HFFc6 (cell line): ENCODE results near the gene RBPJL. TPM values are rescaled to one million over a fixed set of nuclear protein-coding genes. Genes with fewer than 3 reads are reported as not detected.

Experiments
- DNase-seq: peaks from one replicate; pipeline ENCODE4 v3.0.0-alpha.2; 2018
- H3K27ac Mint-ChIP-seq: 2 replicates; pipeline ENCODE4 v1.8.0; 2020; ENCODE audit warnings: mild to moderate bottlenecking, mixed read lengths
- H3K27me3 Mint-ChIP-seq: 2 replicates; pipeline ENCODE4 v1.8.0; 2021; ENCODE audit warnings: mild to moderate bottlenecking, moderate library complexity, mixed read lengths; ENCODE audit not compliant: insufficient read depth
- H3K36me3 Mint-ChIP-seq: 2 replicates; pipeline ENCODE4 v1.8.0; 2021; ENCODE audit warnings: low read depth, mixed read lengths
- H3K4me1 Mint-ChIP-seq: 2 replicates; pipeline ENCODE4 v1.8.0; 2020; ENCODE audit warnings: low read depth, mixed read lengths
- H3K4me3 Mint-ChIP-seq: 2 replicates; pipeline ENCODE4 v1.8.0; 2020; ENCODE audit warnings: mild to moderate bottlenecking, moderate library complexity, mixed read lengths
- H3K9me3 Mint-ChIP-seq: 2 replicates; pipeline ENCODE4 v1.8.0; 2020; ENCODE audit warnings: mild to moderate bottlenecking, mixed read lengths
- total RNA-seq, 6 experiments: library from RNA; stranded (reverse); fragmentation: NEBNext Ultra II Directional; extraction: Animal tissue kit (Norgen Biotek cat#: 25700); gene quantifications; 2 replicates in 1 of 6; 3 replicates in 5 of 6; pipeline ENCODE4 v1.2.3, GENCODE V29; 2021
- TF ChIP-seq, protein P1 (sequence below): fragments of 200-600 bp; sonication (generic); IDR thresholded peaks from 2 replicates; pipeline ENCODE4 v1.5.0; 2021; ENCODE audit warnings: antibody characterized with exemption, mild to moderate bottlenecking

Gene RBPJL
- total RNA-seq, 6 experiments from 2014 or later = not detected

DNA sequence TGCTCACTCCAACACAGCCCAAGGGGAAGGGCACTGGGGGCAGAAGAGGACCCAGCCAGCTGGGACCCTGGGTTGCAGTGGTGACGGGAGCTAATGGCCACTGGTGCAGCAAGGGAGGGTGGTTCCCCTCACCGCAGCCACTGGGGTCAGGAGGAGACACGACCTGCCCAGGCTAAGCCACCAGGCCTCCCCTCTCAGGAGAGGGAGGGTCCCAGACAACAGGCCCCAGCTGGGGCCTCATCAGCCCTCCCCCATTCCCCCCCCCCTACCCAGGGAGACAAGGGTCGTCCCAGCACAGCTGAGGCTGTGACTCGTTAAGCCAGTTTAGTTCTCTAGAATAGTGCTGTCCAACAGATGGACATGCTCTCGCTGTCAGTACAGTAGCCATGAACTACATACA, 18.7 kb downstream of the RBPJL start:
- TF ChIP-seq, protein P1, sequence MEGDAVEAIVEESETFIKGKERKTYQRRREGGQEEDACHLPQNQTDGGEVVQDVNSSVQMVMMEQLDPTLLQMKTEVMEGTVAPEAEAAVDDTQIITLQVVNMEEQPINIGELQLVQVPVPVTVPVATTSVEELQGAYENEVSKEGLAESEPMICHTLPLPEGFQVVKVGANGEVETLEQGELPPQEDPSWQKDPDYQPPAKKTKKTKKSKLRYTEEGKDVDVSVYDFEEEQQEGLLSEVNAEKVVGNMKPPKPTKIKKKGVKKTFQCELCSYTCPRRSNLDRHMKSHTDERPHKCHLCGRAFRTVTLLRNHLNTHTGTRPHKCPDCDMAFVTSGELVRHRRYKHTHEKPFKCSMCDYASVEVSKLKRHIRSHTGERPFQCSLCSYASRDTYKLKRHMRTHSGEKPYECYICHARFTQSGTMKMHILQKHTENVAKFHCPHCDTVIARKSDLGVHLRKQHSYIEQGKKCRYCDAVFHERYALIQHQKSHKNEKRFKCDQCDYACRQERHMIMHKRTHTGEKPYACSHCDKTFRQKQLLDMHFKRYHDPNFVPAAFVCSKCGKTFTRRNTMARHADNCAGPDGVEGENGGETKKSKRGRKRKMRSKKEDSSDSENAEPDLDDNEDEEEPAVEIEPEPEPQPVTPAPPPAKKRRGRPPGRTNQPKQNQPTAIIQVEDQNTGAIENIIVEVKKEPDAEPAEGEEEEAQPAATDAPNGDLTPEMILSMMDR = no peak
- H3K36me3 Mint-ChIP-seq = peaks cover 7% of the 10 kb centered on the region
- no peak overlapping the region for H3K4me3 Mint-ChIP-seq
- no peaks in the 10 kb centered on the region; the same call in 1 of the 2 replicates for H3K4me1 Mint-ChIP-seq
- no peak for DNase-seq
- H3K27me3 Mint-ChIP-seq = peaks cover 4% of the 10 kb centered on the region
- H3K27ac Mint-ChIP-seq = peak overlapping the region; percentile 29; the same call in 1 of the 2 replicates
- no peaks in the 10 kb centered on the region for H3K9me3 Mint-ChIP-seq

DNA sequence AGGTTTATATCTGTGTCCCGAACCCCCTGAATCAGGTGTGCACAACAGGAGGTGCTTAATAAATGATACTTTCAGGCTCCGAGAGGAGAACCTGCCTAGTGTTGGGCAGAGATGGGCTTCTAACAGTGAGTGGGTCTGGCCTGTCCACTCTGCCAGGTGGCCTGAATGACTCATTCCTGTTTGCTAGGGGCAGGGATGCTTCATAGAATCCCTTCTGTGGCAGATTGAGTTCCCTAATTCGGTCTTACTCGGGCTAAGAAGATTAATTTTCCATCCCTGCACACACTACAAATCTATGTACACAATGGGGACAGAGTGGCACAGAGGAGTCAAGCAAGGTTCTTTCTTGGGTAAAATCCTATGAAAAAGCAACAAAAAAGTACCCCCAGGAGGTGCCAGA, 21.8 kb downstream of the RBPJL start:
- Mint-ChIP-seq H3K27me3 (peaks cover 4% of the 10 kb centered on the region), H3K36me3 (peaks cover 16% of the 10 kb centered on the region), H3K4me1 (no peaks in the 10 kb centered on the region; the same call in 1 of the 2 replicates), H3K9me3 (no peaks in the 10 kb centered on the region), H3K4me3 (no peak overlapping the region), H3K27ac (peak overlapping the region; percentile 16; the same call in 1 of the 2 replicates)
- TF ChIP-seq, protein P1 = no peak
- no peak for DNase-seq

DNA sequence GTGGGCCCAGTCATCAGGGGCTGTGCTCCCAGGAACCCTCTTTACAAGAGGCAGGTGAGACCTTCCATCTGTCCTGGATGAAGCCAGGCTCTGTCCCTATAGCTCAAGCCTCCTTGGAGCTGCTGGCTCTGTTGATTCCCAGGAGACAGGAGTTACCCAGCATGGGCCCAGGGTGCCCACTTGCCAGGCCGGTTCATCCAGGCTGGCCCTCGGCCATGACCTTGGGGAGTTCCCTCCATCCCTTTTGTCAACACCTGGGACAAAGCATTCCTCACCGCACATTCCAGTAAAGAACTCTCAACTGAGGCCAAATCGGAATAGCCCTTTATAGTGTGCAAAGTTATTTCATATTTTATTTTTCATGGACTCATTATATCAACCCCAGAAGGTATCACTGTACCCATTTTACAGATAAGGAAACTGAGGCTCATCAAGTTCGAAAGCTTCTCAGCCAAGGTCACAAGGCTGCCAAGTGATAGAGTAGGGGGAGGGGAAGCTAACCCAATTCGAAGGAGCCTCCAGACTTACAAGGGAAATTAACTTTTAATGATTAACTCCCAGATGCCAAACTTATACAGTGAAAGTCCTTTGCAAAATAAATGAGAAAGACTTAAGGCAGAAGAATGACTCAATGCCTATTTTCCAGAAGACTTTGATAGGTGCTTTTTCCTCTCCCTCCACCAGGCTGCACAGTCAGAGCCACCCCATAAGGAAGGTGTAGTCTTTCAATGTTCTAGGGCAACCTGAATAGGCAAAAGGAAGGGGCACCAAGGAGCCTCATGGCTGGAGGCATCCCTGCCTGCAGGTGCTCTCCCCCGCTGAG, 23.1 kb downstream of the RBPJL start:
- Mint-ChIP-seq H3K4me1 (no peaks in the 10 kb centered on the region; the same call in 1 of the 2 replicates), H3K27ac (no peak overlapping the region), H3K9me3 (no peaks in the 10 kb centered on the region), H3K4me3 (no peak overlapping the region), H3K27me3 (peaks cover 4% of the 10 kb centered on the region), H3K36me3 (peaks cover 16% of the 10 kb centered on the region)
- DNase-seq = no peak
- TF ChIP-seq, protein P1 = peak; percentile 34

DNA sequence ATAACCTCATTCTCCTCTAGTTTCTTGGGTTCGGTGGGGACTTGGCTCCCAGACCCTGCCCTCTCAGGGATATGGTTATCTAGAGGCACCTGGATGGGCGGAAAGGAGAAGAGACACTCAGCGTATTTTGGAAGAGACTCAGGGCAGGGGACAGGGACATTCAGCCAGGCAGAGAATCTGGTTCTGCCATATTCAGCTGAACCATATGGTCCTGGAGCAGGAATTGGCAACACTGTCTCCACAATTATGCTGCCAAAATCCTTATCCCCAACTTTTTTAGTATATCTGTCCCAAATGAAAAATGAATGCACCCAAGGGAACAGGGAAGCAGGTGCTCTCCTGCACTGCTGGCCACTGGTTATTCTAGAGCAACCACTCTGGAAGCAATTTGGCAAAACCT, 23.8 kb downstream of the RBPJL start:
- Mint-ChIP-seq H3K27ac (no peak overlapping the region; the same call in 1 of the 2 replicates), H3K9me3 (no peaks in the 10 kb centered on the region), H3K36me3 (peaks cover 20% of the 10 kb centered on the region), H3K4me3 (no peak overlapping the region), H3K27me3 (peaks cover 2% of the 10 kb centered on the region), H3K4me1 (peaks cover 5% of the 10 kb centered on the region)
- TF ChIP-seq, protein P1 = no peak
- DNase-seq = no peak

DNA sequence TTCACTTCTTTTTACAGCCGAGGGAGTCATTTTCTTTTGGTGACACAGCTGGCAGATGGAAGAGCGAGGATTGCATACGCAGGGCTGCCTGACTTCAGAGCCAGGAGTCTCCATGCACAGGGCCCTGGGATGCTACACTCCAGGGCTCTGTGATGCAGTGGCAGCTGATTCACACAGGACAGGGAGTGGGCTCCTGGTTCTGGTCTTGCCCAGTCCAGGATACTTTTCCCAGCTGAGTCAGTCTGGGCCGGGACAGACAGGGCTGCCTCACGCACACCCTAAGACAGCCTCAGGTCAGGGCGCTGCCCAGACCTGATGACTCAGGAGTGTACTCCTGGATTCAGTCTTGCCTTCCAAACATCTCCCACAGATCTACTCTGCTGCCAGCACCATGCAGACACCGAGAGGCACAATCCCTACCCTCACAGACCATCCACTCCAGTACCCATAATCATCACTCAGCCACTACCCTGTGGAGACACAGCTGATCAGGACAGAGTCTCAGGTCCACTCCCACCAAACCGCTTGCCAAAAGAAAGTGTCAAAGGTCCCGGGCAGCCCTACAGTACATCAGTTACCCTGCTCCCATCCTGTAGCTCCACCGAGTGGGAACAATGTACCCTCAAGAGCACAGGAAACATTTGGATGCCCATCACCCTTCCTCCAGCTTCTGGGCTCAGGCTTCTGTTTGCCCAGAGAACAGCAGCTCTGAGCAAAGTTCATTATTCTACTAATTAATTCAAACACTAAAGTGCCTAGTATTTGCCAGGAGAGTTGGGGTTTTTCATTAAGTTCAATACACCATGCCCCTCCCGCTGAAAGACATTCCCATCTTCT, 30.1 kb downstream of the RBPJL start:
- Mint-ChIP-seq H3K4me3 (peak overlapping the region; percentile 74), H3K9me3 (no peaks in the 10 kb centered on the region), H3K4me1 (peaks cover 68% of the 10 kb centered on the region)

More for the DNA sequence above, 30.1 kb downstream of the RBPJL start:
- TF ChIP-seq, protein P1 = no peak
- Mint-ChIP-seq H3K27me3 (peaks cover 3% of the 10 kb centered on the region), H3K36me3 (peaks cover 43% of the 10 kb centered on the region), H3K27ac (peak overlapping the region; percentile 99)
- peak; percentile 98 for DNase-seq
